Frontal cortex (tissue), 4 donors: ENCODE results near the gene RNF151. TPM values are rescaled to one million over a fixed set of nuclear protein-coding genes. Genes with fewer than 3 reads are reported as not detected.

Source experiments
- DNase-seq, 2 donors: peaks; one replicate each; pipeline ENCODE4 v3.0.0; 2012; ENCODE audit warnings: low spot score in 2 of 2
- FAIRE-seq: peaks from 2 replicates; lab custom pipeline; 2012; peaks lifted over from hg19 to GRCh38; lab: Jason Lieb, UNC
- total RNA-seq: library from RNA; depleted of rRNA; stranded (reverse); fragments of >200 nt; gene quantifications from one replicate; pipeline ENCODE4 v1.2.3, GENCODE V29; 2014
- donor health status: control.
- donor health status: control.
- donor health status: control.

Gene RNF151
- total RNA-seq, 1 donor from 2014 or later, result not detected

DNA sequence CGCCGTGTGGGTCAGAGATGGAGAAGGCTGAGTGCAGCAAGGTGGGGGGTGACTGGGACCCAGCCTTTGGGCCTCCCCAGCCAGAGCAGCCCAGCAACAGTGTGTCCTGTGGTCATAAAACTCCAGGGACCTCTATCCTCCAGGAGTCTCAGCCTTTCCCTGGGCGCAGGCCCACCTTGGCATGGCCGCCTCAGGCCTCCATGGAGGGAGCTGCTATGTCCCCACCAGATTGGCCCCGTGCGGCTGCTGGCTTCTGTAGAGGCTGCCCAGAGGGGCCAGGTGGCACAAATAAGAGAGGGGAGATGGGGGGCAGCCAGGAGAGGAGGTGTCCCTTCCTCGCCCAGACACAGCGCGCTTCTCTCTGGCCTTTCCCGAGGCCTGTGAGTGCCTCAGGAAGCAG lies 20.5 kb downstream of the RNF151 start:
- DNase-seq (no peak), FAIRE-seq (no peak)

DNA sequence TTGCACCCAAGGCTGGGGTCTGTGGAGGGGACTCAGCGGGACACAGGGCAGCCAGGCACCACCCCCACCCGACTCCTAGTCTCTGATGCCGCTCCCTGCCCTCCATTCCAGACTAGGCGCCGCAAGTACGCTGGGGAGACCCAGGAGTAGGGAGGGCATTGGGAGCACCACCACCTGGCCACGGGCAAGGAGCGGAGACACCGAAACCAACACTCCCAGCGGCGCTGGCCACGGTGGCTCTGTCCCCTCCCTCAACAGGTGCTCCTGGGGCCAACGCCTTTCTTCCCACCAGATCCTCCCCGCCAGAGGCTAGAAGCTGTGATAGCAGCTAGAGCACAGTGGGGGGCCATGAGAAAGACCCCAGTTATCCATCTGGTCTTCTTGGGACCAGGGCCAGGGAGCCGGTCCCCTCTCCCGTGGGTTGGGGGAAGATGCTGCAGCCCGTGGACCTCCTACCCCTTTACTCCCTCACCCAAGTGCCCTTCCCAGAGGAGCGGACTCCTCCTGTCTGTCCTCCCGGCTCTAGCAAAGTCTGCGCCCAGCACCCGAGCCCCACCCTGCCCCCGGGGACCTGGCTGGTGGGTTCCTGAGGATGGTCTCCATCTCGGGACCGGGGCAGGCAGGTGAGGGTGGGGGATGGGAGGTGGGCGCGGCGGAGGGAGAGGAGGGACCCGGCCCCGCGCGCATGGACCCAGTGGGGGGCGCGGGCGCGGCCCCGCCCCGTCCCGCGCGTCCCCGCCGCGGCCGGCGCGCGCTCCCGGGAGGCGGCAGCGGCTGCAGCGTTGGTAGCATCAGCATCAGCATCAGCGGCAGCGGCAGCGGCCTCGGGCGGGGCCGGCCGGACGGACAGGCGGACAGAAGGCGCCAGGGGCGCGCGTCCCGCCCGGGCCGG lies 22.8 kb downstream of the RNF151 start, which contains the start of gene SYNGR3:
Gene SYNGR3 (plus strand): TSS at position 762 of the 892 bp plus-strand sequence. CDS start 133 bp downstream, outside the sequence.
- FAIRE-seq (no peak), DNase-seq (no peak)

DNA sequence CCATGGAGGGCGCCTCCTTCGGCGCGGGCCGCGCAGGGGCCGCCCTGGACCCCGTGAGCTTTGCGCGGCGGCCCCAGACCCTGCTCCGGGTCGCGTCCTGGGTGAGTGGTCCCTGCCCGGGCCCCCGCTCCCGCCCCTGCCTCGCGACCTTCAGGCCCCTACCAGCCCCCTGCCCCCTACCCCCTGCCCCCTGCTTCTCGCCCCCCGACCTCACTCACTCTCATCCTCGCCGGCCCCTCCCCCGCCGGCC lies 23.4 kb downstream of the RNF151 start:
- FAIRE-seq (no peak), DNase-seq (no peak)

GRCh38 chr16:1990351-1991134 lies 23.9 kb downstream of the RNF151 start:
- no peak for FAIRE-seq

DNA sequence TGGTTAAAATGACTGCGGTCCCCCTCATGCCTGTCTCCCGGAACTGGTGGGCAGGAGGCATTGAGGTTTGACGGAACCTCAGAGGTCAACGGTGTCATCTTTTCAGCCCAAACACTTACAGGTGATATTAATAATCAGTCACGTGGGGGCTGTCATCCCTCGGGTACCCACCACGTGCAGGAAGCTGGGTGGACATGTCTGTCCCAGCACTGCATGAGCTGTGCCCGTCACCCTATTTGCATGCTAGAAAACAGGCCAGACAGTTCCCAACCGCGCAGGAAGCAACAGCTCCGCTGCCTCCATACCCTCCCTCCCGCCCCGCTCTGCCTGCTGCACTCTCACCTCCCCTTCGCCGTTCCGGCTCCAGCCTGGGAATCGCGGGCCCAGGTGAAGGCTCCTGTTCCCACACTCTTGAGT lies 24.5 kb downstream of the RNF151 start:
- FAIRE-seq (no peak), DNase-seq (no peak)

More at GRCh38 chr16:1990351-1991134, 23.9 kb downstream of the RNF151 start:
- no peak for DNase-seq

DNA sequence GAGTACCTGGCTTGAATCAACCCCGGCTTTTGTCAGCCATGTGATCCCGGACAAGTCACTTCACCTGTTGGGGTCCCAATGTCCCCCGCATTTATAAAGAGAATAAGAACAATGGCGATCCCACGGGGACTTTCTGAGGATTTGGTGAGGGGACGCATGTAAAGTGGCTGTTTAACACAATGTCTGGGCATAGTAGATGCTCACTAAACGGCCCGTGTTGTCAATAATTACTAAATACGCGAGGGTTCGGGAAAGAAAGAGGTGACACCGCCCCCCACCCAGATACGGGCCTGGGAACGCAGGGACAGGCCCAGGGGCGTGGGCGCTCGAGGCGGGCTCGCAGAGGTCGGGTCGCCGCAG lies 24.9 kb downstream of the RNF151 start:
- FAIRE-seq, result no peak
- DNase-seq, result no peak

GRCh38 chr16:1991948-1992703 lies 25.5 kb downstream of the RNF151 start:
- no peak for FAIRE-seq
- DNase-seq, result peak; percentile 91 to 97

DNA sequence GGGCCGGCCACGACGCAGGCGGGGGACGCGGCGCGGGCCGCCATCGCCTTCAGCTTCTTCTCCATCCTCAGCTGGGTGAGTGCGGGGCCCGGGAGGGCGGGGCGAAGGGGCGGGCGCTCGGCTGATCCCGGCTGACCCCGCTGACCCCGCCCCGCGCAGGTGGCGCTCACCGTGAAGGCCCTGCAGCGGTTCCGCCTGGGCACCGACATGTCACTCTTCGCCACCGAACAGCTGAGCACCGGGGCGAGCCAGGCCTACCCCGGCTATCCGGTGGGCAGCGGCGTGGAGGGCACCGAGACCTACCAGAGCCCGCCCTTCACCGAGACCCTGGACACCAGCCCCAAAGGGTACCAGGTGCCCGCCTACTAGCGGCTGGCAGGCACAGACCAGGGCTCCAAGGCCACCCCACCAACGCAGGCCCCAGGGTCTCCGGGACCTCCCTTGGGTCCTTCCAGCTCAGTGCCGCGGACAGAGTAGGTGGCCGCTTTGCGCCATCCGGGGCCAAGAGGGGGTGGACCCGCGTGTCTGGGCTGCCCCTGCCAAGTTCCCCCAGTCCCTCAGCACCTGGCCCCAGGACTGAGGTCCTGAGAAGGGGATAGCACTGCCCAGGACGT lies 26.2 kb downstream of the RNF151 start:
- DNase-seq (no peak), FAIRE-seq (no peak)

GRCh38 chr16:1993731-1994131 lies 27.1 kb downstream of the RNF151 start:
- FAIRE-seq, result no peak
- no peak for DNase-seq

- FAIRE-seq (no peak), DNase-seq (no peak)
Observed at GRCh38 chr16:1997494-1998359, 31.1 kb downstream of the RNF151 start.

DNA sequence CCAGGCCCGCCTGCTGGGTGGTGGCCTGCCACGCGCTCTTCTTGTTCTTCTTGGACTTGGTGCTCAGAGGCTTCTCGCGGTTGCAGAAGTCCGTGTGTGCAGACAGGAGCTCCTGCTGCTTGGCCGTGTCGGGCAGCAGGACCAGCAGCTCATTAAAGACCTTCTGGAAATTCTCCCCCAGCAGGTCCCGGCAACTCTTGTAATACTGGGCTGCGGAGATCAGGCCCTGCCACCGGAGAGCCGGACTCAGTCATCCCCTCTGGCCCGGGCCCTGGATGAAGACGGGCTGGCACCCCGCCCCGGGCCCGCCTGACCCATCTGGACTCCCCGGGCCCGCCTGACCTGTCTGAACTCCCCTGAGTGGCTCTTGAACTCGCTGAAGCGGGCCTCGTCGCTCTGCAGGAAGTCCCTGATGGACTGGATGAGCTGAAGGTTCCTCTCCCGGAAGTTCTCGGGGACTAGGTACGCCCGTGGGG lies 31.7 kb downstream of the RNF151 start:
- DNase-seq, result no peak
- FAIRE-seq, result no peak

GRCh38 chr16:1998852-1999801 lies 32.5 kb downstream of the RNF151 start:
- no peak for DNase-seq
- no peak for FAIRE-seq

GRCh38 chr16:1999866-2000514 lies 33.3 kb downstream of the RNF151 start:
- FAIRE-seq (no peak), DNase-seq (no peak)

GRCh38 chr16:2001035-2001434 lies 34.4 kb downstream of the RNF151 start:
- DNase-seq (no peak), FAIRE-seq (no peak)

DNA sequence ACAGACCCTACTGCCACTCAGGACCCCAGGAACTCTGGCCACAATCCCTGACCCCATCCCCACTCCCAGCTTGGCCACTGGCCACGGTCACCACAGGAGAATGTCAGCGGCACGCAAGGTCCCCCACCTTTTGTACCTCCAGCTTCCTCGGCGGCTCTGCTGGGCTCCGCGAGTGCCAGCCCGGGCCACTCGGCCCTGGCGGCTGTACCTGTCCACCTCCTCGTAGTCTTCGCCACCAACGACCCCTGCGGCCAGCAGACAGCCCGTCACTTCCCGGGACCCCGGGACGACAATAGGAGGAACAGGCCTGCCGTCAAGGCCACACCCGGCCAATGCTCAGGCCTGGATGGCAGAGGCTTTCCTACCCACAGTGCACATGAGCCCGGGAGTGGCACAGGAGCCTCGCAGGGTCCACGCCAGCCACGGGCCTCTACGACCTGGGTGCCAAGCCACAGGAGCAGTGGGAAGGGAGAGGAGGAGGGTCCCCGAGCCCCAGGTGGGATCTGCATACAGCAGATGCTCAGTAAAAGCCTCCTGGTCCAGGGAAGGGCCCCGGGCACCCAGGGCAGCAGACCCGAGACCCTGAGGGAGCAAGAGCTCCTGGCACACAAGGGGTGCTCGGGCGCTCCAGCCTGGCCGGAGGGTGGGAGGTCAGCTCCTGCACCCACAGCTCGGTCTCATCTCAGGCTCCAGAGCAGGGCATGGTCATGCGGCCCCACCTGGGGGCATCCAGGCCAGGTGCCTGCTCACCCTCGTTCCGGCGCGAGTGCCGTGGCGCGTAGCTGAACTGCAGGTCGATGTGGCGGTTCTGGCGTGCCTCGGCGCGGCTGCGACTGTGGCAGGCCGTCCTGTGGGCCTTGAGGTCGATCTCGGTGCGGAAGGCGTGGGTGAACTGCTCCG lies 35.0 kb downstream of the RNF151 start:
- FAIRE-seq (no peak), DNase-seq (no peak)

DNA sequence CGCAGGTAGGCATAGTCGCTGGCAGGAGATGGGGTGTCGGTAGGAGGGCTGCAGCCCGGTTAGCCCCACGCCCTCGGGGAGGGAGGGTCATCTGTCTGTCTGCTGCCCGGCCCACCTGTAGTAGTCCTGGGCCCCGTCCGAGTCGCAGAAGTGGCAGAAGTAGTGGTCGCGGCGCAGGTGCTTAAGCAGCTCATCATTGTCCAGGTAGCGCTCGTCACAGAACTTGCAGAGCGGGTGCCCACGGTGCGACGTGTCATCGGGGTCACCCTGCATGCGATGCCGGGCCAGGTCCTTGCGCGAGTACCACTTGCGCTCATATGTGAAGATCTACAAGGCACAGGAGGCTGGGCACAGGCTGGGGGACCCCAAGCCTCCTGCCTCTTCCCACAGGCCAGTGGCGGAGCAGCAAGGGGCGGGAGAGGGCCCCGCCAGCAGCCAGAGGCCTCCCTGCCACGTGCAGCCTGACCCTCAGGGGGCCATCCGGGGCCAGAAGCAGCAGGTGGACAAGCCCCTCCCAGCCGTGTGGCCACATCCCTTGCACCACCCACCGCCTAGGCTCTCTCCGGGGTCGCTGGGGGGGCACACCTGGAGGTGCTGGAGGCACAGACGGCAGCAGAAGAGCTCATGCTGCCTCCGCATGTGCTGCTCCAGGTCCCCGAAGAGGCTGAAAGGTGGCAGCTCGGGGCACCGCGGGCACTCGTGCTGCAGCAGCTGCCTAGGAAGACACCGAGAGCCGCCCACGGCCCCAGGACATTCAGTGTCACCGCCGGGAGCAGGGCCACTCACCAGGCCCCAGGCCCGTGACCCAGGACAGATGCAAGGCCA lies 36.0 kb downstream of the RNF151 start:
- FAIRE-seq (no peak), DNase-seq (no peak)
